GM12873 (cell line): ENCODE results near the gene PDE6B.

ENCODE experiments used
- TF ChIP-seq, protein P1 (sequence below): IDR thresholded peaks from 2 replicates; pipeline ENCODE4 v1.5.1; 2012; ENCODE audit warnings: low read depth, mild to moderate bottlenecking, moderate library complexity, low read length, control low read depth; ENCODE audit not compliant: insufficient read depth; ENCODE audit errors: missing control alignments

Gene PDE6B

GRCh38 chr4:647481-647880 lies 22.1 kb downstream of the PDE6B start:
- TF ChIP-seq, protein P1, sequence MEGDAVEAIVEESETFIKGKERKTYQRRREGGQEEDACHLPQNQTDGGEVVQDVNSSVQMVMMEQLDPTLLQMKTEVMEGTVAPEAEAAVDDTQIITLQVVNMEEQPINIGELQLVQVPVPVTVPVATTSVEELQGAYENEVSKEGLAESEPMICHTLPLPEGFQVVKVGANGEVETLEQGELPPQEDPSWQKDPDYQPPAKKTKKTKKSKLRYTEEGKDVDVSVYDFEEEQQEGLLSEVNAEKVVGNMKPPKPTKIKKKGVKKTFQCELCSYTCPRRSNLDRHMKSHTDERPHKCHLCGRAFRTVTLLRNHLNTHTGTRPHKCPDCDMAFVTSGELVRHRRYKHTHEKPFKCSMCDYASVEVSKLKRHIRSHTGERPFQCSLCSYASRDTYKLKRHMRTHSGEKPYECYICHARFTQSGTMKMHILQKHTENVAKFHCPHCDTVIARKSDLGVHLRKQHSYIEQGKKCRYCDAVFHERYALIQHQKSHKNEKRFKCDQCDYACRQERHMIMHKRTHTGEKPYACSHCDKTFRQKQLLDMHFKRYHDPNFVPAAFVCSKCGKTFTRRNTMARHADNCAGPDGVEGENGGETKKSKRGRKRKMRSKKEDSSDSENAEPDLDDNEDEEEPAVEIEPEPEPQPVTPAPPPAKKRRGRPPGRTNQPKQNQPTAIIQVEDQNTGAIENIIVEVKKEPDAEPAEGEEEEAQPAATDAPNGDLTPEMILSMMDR, result no peak

GRCh38 chr4:648579-649292 lies 23.4 kb downstream of the PDE6B start:
- TF ChIP-seq, protein P1, result no peak

DNA sequence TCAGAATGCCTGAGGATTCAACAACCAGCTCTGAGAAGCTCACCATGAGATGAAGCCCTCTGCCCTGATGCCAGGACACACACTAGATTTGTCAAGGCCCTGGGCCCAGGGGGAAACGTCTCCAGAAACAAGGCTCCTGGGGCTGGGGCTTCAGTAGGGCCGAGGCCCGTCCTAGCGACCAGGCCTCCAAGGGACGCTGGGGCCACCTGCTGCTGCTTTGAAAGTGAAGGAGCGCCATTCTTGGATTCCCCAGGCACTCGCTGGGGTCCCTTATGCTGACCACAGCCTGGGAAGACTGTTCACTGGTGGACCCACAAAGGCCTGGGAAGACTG lies 23.9 kb downstream of the PDE6B start:
- TF ChIP-seq, protein P1, result no peak

GRCh38 chr4:649751-650310 lies 24.5 kb downstream of the PDE6B start:
- TF ChIP-seq, protein P1, result no peak

DNA sequence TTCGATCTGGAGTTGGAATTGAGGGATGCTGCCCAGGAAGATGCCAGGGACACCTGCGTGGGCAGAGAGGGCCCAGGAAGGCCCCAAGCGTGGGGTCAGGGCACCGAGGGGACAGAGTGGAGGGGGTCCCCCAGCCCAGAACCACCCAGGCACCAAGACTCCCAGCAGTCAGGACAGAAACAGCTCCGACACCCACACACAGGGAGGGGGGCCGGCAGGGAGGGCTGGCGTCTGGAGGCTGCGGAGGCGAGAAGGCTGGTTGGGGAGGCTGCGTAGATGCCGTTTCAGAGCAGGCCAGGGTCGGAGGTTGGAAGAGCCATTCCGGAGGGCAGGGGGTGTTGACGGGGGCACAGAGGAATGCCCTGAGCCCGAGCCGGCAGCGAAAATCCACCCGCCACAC lies 25.1 kb downstream of the PDE6B start:
- TF ChIP-seq, protein P1, result no peak

DNA sequence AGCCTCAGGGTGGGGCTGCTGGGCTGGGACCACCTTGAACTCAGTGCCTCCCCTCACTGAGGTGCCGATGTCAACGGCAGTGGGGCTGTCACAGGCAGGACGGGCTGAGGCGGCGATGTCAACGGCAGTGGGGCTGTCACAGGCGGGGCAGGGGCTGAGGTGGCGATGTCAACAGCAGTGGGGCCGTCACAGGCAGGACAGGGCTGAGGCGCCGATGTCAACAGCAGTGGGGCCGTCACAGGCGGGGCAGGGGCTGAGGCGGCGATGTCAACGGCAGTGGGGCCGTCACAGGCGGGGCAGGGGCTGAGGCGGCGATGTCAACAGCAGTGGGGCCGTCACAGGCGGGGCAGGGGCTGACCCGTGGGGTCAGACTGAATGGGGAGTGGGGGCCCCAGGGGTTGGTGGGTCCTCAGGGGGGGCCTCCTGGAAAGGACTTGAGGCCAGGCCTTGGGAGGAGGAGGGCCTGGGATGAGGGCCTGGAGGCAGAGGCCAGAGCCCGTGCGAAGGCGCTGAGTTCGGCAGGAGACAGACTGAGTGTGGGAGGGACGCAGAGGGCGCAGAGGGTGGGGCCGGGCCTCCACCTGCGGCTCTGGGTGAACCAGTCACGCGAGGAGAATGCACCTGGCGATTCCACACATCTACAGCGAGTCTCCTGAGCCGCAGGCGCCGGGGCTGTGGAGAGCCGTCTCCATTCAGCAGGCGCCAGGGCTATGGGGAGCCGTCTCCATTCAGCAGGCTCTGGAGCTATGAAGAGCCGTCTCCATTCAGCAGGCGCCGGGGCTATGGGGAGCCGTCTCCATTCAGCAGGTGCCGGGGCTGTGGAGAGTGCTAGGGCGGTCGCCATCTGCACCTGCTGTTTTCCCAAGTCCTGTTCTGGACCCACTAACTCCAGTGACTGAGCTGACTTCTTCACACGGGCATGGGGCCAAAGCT lies 25.8 kb downstream of the PDE6B start:
- TF ChIP-seq, protein P1, result no peak
